Urothelium cell line (cell line): Measurements from ENCODE around the gene STRIP2.
"Not testable (repeated sequence)": the region's sequence is repeated elsewhere in the genome, so short reads cannot be mapped to it uniquely, and the experiment has no call there.

ENCODE experiments used
- DNase-seq: peaks from one replicate; pipeline ENCODE4 v3.0.0; 2011; ENCODE audit warnings: low spot score, mixed read lengths
- FAIRE-seq: peaks from 2 replicates; lab custom pipeline; 2011; peaks lifted over from hg19 to GRCh38; lab: Jason Lieb, UNC

The STRIP2 gene

DNA sequence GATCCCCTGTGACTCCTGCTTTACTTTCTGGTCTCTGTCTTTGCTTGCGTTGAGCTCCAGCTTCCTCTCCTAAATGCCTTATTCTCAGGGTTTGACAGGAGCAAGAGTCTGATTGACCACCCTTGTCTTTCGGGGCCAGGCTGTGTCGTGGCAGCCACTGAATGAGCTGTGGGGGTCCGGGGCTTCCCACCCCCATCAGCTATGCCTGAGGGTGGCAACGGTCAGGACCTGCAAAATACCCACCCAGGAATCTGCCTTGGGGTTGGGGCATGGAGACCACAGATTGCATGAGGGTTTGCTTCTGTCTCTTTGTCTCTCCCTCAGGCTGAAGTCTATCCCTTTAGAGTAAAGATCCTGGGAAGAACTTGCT lies 88.7 kb downstream of the STRIP2 start:
- no peak for DNase-seq
- no peak for FAIRE-seq

DNA sequence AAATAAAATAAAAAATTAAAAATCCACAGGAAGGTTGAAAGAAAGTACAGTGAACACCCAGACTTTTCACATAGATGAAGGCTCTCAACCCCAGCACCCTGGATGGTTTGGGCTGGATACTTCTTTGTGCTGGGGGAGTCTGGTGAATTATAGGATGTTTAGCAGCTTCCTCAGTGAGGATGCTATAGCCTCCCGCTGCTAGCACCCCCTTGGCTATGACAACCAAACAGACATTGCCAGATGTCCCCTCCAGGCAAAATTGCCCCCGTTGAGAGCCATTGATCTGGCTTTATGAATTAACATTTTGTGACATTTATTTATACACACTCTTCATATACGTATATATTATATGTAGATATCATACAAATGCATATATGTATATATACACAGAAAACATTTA lies 89.7 kb downstream of the STRIP2 start:
- FAIRE-seq (no peak), DNase-seq (no peak)

DNA sequence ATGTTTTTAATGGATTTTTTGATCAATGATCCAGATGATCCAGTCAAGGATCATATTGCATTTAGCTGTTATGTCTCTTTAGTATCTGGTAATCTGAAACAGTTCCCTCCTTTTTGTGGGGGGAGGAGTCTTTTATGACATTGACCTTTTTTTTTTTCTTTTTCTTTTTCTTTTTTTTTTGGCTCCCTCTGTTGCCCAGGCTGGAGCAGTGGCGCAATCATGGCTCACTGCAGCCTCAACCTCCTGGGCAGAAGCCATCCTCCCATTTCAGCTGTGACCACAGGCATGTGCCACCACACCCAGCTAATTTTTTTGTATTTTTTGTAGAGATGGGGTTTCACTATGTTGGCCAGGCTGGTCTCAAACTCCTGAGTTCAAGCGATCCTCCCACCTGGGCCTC lies 90.2 kb downstream of the STRIP2 start:
- not testable (repeated sequence) for FAIRE-seq
- DNase-seq = peak; percentile 26

DNA sequence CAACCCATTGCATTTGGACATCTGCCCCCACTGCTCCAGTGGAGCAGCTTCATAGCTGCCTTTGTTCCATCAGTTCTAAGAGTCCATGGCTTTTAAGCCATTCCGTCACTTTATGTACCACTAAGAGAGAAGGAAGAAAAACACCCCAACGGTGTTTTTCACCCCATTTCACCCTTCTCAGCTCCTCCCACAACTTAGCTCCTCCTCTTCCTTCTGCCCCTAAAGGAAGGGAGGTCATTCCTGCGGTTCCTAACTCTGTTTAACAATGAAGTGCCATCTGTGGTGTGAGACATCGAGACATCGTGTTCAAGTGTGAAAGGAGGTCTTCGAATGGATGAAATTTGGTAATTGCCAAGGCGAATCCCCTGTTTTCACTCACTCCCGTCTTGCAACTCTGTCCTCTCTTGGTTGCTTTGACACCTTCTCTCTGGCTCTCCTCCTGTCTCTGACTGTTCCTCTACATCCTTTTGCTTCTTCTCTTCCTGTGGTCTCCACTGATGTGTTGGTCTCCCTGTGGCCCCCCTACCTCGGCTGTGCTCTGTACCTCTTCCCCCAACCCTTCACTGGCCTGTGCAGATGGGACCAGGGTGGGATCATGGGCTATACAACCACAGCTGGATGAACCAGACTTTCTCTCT lies 91.1 kb downstream of the STRIP2 start:
- DNase-seq (no peak), FAIRE-seq (no peak)

DNA sequence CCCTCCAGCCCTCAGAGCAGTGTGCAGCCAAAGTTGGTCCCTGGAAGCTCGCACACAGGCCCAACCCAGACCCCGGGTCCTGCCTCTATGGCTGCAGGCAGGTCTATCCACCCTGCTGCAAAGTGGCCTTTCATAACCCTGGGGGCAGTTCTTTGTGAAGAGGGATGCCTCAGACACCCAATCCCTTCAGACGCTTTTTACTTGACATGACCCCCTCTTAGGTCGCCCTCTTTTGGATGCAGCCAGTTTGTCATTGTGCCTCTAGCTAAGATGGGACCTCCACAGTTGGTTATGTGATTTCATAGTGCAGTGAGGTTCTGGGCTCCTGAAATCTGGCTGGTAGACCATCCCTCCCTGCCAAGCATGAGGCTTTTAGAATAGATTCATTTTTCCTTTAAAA lies 95.4 kb downstream of the STRIP2 start:
- FAIRE-seq (no peak), DNase-seq (no peak)

DNA sequence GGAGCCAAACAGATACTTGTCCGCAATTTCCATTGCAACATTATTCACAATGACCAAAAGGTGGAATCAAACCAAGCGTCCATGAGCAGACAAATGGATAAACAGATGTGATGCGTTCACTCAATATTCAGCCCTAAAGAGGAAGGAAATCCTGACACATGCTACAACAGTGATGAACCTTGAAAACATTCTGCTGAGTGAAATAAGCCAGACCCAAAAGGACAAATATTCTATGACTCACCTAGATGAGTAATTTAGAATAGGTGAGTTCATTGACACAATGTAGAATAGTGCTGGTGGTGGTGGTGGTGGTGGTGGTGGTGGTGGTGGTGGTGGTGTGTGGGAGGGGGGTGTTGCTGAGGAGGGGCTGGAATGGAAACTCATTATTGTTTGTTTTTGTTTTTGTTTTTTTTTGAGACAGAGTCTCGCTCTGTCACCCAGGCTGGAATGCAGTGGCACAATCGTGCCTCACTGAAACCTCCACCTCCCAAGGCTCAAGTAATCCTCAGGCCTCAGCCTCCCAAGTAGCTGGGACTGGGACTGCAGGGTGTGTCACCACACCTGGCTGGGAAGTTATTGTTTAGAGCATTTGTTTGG lies 96.7 kb downstream of the STRIP2 start:
- no peak for FAIRE-seq
- peak; percentile 36 for DNase-seq

DNA sequence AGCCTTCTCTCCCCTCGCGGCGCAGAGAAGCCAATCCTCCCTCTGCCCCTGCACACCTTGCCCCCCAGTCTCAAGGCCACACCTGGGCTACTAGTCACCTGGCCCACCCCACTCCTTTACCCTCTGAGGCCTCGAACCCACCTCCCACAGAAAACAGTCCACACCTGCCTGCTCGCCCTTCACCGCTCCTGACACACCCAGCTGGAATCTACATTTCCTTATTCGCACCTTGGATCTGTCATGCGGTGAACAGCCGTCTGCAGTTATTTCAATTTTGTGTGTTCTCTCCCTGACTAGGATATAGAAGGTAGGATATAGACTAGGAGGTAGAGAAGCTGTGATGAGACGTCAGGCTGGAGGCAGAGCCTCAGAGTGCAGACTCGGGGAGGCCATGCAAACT lies 97.5 kb downstream of the STRIP2 start:
- FAIRE-seq (no peak), DNase-seq (no peak)

DNA sequence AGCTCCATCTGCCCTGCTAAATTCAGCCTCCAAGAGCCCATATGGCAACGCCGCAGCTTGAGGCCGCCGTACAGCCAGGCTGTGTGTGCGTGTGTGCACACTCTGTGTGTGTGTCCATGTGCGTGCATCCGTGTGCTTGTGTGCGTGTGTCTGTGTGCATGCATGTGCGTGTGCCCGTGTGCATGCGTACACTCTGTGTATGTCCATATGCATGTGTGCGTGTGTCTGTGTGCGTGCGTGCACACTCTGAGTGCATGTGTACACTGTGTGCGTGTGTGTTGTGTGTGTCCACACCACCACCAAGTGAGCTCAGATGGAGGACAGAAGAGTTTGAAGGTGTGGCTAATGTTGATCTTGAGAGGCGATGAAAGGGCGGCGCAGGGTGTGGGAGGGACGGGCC lies 98.1 kb downstream of the STRIP2 start:
- DNase-seq (no peak), FAIRE-seq (no peak)

DNA sequence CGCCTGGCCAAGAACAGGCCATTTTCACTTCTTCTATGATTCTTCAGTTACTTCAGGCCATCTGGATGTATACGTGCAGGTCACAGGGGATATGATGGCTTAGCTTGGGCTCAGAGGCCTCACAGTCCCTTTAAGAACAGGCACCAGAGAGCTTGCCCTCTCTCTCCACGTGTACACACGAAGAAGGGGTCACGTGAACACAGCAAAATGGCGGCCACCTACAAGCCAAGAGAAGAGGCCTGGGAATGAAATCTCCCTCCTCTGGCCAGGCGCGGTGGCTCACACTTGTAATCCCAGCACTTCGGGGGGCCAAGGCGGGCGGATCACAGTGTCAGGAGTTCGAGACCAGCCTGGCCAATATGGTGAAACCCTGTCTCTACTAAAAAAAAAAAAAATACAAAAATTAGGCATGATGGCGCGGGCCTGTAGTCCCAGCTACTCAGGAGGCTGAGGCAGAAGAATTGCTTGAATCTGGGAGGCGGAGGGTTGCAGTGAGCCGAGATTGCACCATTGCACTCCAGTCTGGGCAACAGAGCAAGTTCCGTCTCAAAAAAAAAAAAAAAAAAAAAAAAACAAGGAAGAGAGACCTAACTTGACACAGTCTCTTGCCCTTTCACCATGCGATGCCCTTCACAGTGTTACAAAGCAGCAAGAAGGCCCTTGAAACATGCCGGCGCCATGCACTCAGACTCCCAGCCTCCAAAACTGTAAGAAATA lies 100.5 kb downstream of the STRIP2 start:
- FAIRE-seq, DNase-seq: not testable (repeated sequence)

DNA sequence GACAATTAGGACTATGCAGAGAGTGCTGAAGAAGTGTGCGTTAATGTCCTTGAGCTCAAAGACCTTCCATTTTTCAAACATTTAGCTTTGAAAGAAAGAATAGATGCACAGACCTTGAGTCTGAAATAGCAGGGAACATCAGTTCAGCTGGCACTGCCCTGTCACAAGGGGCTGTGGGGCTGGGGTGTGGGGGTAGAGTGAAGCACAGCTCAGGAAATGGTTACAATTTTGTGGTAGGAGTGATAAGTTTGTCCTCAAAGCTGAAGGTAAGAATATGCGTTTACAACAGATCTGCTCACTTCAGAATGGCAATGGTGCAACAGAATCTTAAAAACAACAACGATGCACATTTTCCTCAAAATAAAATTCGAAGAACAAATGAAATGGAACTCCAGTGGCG lies 101.7 kb downstream of the STRIP2 start:
- no peak for DNase-seq
- no peak for FAIRE-seq

DNA sequence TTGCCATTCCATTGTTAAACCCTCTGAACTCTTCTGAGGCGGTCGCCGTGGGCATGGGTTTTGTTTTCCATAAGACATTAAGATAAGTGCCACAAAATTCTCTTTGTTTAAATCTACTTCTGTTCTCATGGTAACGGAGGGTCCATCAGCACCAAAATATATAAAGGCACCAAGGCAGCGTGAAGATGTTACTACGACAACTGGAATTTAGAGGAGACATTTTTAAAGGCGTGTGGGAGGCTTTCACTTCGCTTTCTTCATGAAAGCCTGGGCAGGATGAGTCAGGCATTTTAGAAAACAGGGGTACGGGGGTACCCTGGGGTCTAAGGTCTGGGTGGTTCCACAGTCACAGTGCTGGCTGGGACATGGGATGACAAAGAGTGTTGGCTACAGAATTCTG lies 102.1 kb downstream of the STRIP2 start:
- DNase-seq (no peak), FAIRE-seq (no peak)
